Adrenal gland (tissue), 5 donors: ENCODE results near the gene TPH2.

Experiments
- POLR2A ChIP-seq, 2 donors: fragments of 450-650 bp; IDR thresholded peaks; one replicate each; pipeline ENCODE4 v1.6.1; 2017; ENCODE audit warnings: antibody characterized with exemption in 2 of 2, mild to moderate bottlenecking in 2 of 2, moderate library complexity in 1 of 2
- TF ChIP-seq, protein P1 (sequence below), 6 experiments: fragments of 450-650 bp in 4 of 6; fragments of 200-600 bp in 2 of 6; sonication (generic) in 1 of 6; IDR thresholded peaks; 1 replicate in 5 of 6; 2 replicates in 1 of 6; pipeline versions ENCODE4 v1.5.1 to v1.8.0; 2016 to 2021; ENCODE audit warnings: antibody characterized with exemption in 6 of 6, mild to moderate bottlenecking in 2 of 6, moderate library complexity in 1 of 6
- donor health status: DM: no; HTN: no; CAD: no.

DNA sequence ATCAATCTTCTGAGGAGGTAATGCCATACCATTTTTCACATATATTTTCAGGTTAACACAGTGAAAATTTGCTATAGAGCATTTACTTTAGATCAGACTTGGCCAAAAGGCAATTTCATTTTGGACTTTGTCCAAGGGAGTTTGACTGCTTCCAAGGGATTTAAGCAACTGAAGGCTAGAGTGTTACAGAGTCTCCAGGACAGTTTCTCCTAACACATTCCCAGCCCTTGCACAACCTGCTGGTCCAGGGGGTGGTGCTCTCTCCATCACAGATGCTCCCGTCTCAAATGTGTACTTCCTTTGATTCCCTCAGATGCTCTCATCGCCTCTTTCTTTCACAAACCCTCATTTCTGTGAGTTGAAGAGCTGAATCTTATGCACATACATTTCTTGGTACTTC is 143.1 kb downstream of the TPH2 start:
- TF ChIP-seq, protein P1, sequence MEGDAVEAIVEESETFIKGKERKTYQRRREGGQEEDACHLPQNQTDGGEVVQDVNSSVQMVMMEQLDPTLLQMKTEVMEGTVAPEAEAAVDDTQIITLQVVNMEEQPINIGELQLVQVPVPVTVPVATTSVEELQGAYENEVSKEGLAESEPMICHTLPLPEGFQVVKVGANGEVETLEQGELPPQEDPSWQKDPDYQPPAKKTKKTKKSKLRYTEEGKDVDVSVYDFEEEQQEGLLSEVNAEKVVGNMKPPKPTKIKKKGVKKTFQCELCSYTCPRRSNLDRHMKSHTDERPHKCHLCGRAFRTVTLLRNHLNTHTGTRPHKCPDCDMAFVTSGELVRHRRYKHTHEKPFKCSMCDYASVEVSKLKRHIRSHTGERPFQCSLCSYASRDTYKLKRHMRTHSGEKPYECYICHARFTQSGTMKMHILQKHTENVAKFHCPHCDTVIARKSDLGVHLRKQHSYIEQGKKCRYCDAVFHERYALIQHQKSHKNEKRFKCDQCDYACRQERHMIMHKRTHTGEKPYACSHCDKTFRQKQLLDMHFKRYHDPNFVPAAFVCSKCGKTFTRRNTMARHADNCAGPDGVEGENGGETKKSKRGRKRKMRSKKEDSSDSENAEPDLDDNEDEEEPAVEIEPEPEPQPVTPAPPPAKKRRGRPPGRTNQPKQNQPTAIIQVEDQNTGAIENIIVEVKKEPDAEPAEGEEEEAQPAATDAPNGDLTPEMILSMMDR (IDR thresholded peaks at IDR 0.05), result no peak
- TF ChIP-seq POLR2A (IDR thresholded peaks at IDR 0.05), result no peak
